SHP77 treated with DMSO at 0.1 percent for 48 hours (cell line): Measurements from ENCODE around the gene EXOC6B.

ENCODE experiments used
- DNase-seq: peaks from one replicate; lab custom pipeline; 2025; lab: John Stamatoyannopoulos, UW

EXOC6B gene

GRCh38 chr2:72211777-72212485 is 613.9 kb downstream of the EXOC6B start:
- no peak for DNase-seq

GRCh38 chr2:72211350-72211749 is 614.5 kb downstream of the EXOC6B start:
- DNase-seq: no peak

DNA sequence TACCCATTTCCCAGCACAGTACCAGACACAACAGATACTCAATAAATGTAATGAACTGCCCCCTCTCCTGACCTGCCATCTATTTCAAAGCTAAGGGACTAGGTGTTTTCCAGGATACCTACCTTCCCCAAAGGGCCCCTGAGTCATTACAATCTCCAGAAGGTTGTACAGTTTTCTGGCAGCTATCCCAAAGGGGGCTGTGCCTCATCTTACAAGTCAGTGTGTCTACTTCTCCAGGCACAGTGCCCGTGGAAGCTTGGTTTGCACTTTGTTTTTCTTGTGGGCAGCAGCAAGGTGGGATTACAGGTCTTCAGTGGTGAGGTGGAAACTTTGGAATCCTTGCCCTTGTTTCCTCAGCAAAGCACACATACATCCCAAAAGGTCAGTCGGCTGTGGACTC is 615.4 kb downstream of the EXOC6B start:
- no peak for DNase-seq

DNA sequence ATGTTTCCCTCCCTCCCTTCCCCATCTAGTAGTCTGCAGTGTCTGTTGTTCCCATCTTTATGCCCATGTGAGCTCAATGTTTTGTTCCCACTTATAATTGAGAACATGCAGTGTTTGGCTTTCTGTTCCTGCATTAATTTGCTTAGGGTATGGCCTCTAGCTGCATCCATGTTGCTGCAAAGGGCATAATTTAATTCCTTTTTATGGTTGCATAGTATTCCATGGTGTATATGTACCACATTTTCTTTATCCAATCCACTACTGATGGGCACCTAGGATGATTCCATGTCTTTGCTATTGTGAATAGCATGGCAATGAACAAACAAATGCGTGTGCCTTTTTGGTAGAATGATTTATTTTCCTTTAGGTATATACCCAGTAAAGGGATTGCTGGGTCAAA is 617.6 kb downstream of the EXOC6B start:
- no peak for DNase-seq

- DNase-seq: no peak
These were observed 618.5 kb downstream of the EXOC6B start for GRCh38 chr2:72207334-72207733.

DNA sequence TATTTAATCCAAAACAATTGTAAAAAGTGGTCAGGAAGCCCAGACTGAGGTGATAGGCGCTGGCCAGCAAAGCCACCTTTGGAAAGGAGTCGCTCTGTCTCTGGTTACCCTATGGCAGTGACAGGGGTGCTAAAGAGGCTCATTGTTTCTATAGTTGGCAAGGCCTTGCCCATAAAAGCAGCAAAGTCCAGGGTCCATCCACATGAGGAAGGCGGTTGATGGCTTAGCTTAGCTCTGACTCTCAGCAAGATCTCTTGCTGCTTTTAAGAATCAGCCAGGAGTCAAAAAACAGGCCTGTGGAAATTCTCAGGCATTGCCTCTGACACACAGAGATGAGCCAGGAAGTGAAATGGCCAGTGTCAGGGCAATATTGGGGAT is 620.3 kb downstream of the EXOC6B start:
- DNase-seq: no peak

DNA sequence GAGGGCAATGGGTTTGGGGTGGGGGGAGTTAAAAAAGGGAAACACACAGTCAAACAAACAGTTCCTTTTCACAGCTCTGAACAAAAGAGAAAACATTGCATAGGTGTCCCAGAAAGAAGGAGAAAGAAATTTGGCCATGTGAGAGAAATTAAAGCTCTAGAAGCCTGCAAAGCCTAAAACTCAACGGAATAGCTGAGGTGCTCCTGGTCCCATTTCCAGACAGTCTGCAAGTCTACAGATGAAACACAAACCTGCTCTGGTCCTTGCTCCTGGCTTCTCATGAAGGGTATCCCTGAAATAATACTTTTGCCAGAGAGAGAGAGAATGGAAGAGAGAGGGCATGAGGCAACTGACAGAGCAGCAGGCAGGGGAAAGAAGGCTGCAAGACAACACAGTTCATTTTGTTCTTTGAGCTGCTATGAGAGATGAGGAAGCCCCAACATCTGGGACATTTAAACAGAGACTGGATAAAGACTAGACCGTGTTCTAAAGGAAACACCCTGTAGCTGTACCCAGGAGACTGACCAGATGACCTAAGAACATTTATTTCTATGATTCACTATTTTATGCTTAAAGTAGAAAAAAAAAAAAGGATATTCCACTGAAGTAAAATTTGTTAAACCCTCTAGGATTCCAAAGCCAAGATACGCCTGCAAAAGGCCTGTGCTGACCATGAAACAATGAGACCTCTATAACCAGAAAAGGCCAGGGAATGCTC is 620.9 kb downstream of the EXOC6B start:
- no peak for DNase-seq

- no peak for DNase-seq
These were observed 621.6 kb downstream of the EXOC6B start for GRCh38 chr2:72204156-72204785.

DNA sequence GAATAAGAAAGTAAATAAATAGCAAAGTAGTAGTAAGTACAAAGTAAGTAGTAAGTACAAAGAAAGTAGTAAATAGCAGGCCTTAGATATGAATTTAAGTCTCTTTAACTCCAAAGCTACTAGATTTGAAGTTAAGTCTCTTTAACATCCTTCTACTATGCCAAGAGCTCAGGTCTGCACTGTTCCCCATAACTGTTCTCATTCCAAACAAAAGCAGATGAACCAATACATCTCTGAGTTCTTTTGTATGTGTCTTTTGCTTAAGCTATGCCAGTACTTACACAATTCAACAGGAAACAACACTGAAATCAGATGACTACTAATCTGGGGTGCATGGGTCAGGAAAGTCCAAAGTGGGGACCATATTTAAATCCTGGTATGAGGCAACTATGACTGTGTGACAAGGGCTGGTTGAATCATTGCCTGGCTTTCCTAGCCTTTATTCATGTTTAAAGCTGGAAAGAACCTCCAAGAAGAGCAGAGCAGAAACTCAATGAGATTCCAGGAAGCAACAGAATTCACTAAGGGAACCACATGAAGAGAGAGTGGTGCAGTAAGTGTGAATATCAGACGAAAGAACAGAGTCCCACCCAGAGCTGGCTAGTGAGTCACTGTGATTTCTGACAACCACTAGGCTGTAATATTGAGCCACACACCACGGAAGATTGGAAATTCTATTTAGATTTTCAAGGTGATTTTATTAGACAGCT is 627.1 kb downstream of the EXOC6B start:
- DNase-seq: no peak

DNA sequence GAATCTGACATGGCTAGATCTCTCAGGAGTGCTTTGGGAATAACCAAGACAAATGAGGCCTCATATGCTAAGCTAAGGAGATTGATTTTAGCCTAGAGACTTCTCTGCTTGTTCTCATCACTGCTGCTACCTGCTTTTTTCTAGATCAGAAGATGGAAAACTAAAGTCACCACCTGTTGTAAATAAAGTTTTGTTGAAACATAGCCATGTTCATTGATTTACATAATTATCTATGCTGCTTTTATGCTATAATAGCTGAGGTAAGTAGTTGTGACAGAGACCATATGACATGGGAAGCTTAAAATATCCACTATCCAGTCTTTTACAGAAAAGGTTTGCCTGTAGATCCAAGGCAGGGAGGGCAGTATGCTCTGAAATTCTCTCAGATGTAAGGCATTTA is 632.1 kb downstream of the EXOC6B start:
- no peak for DNase-seq

GRCh38 chr2:72191441-72191840 is 634.4 kb downstream of the EXOC6B start:
- no peak for DNase-seq

DNA sequence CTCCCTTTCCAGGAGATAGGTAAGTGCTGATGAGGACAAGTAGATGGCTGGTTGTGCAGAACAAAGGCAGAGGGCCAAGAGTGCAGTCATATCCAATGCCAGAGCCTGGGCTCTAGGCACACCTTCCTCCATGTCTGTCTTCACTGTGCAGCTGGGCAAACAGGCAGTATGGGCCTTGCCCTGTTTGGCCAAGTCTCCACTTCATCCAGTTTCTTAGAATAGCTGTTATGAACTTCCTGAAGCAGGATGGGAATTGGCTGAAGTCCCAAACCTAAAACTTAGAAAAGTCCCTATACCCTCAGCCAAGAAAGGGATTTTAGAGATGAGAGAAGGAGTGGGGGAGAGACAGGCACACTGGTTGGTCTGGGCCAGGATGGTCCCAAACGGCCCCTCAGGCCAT is 640.6 kb downstream of the EXOC6B start:
- no peak for DNase-seq

DNA sequence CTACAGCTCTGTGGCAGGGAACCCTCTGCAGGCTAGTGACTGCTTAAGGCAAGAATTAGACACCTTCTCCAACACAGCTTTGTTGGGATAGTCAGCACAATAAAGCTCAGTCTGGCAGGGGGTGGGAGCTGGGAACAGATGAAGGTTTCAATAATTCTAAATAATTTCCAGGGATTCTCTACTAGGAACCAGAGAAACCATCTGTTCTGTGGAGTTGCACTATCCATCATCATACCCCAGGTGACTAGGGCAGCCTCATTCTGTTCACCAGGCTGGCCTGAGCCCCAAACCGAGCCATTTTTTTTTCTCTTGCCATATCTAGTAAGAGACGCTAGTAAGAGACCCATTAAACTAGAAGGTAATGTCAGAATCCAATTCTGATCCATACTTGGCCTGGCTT is 642.4 kb downstream of the EXOC6B start:
- no peak for DNase-seq

DNA sequence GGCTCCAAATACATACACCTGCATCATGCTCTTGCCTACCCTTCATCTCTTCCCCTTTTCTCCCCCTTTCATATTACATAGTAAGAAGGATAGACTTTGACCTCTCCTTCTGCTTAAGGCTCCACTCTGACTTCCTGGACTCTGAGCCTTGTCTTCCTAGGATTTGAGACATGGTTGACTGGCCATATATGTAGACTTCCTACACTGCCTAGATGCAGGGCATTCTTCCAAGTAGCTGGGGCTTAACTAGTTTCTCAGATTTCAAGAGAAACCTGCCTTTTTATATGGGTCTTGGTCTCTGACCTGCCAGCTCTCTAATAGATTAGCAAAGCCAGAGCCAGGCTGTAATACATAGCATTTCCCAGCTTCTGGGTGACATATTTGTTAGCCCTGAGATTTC is 642.8 kb downstream of the EXOC6B start:
- no peak for DNase-seq

DNA sequence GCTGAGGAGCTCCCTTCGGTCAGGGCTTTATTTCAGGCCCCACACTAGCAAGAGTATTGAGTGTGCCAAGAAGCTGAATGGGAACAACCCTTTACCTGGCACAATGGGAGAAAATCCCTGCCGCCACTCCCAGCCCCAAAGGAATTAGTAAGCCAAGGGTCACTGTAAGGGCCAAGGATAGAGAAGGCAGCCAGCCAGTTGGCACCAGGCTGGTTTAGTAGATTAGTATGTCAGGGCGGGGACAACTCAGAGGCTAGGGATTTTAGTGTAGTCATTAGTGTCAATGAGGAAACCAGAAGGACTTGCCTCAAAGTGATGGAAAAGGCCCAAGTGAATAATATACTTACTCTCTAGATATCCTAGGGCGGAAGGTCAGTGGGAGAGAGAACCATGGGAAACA is 643.3 kb downstream of the EXOC6B start:
- DNase-seq: no peak

GRCh38 chr2:72181616-72182015 is 644.2 kb downstream of the EXOC6B start:
- no peak for DNase-seq

- DNase-seq: no peak
These were observed 645.5 kb downstream of the EXOC6B start for GRCh38 chr2:72180351-72180750.

DNA sequence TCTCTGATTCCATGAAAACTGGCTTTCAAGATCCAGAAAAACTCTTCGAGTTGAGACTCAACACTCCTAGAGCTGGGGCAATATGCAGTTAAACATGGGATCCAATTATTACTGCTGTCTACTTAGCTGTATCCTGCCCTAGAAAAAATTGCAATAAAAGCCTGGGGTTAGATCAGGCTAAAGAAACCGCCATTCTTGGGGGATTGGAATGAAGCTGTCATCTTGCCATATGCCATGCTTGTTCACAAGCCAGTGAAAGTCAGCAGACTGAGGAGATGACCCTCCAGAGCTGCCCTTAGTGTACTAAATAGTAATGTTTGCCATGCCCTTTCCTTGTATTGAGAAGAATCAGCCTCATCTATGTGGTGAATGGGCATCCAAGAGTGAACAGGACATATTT is 647.3 kb downstream of the EXOC6B start:
- no peak for DNase-seq

DNA sequence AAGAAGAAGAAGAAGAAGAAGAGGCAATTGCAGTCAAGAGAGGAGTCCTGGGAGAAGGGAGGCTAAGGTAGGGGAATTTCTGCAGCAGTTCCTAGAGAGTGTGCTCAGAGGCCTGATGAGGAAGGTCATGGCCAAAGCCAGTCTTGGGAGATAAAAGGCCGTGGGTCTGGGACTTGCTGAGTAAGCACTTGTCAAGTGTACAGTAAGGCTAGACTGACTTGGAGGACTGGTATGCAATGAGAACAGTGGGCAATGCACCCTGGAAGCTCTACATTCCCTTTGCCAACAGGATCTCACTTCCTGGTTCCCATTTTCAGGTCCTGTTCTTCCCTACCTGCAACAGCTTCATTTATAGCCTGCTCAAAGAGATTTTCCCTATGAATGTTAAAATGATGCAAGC is 649.6 kb downstream of the EXOC6B start:
- no peak for DNase-seq

GRCh38 chr2:72175636-72176035 is 650.2 kb downstream of the EXOC6B start:
- no peak for DNase-seq

DNA sequence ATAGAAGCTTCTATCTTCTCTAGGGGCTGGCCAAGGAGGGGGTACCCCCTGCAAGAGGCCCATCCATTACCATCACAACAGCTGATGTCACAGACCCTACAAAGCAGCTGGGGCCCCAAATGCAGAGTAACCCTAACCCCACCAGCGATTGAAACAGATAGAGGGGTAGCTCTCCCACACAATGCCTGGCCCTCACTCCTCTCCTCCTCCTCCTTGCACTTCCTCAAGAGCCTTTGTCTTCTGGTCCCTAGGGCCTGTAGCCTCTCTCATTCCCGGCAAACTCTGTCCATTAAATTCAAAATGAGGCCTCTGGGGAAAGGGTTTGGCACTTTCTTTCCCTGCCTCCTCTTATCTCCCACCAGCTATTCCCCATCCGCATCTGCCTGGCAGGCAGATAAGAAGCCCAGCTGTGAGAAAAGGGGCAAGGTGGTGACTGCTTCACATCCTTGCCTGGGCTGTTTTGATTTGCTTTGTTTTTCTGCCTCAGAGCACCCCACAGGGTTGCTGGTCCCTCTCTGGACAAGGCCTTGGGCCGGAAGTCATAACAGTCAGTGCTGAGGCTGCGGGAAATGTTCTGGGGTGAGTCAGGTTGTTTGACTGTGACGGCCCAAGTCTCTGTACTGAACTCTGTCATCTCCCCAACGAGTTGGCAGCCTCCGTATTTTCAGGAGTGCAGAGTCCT is 652.1 kb downstream of the EXOC6B start:
- no peak for DNase-seq

DNA sequence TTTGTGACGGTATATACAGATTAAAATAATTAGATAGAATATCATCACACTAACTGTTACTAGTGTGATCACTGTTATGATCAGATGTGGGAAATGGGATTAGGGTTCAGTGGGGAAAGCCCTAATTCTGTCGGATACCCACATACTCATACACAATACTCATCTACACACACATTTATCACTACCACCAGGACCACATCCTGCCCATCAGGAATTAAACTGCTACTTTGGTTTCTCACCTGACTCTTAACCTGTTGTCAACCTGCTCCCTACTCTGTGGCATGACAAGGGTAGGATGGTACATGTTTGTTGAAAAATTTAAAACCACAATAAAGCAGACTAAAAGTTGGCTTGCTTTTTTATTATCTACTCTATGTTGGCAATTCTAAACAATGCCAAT is 653.4 kb downstream of the EXOC6B start:
- DNase-seq: no peak
